ENCODE measurements around the gene CAP2. TPM values are rescaled to one million over a fixed set of nuclear protein-coding genes. Genes with fewer than 3 reads are reported as not detected.
A peak's percentile ranks its signal among the peaks of the same experiment; 100 is the strongest.

Gene CAP2
- total and polyA plus RNA-seq, 2 donors (not counting 1 experiment from before 2014, with no cell fraction given), result 8.6 to 38.1 TPM

- DNase-seq (ENCODE audit: low read depth in 2 of 2), result no peak
- no peak for TF ChIP-seq EZH2 (IDR thresholded peaks at IDR 0.05; ENCODE audit: low read length, missing control alignments)
- no peak for TF ChIP-seq CTCF (conservative IDR thresholded peaks at IDR 0.05 in 1 of 2, IDR thresholded peaks at IDR 0.05 in 1 of 2; ENCODE audit: low read depth in 1 of 2, low read length in 2 of 2)
- Histone ChIP-seq H3K9me3 (ENCODE audit: control insufficient read depth, insufficient read depth, low read depth, low read length) (no peaks in the 10 kb centered on the region), H4K20me1 (ENCODE audit: control insufficient read depth, extremely low read depth, insufficient read depth, low read length) (no peaks in the 10 kb centered on the region), H3K4me2 (ENCODE audit: extremely low read depth, insufficient read depth, low read length) (no peak overlapping the region), H3K9ac (ENCODE audit: insufficient read depth, low read length) (no peak overlapping the region), H3K36me3 (ENCODE audit: control insufficient read depth, insufficient read depth, low read length) (no peaks in the 10 kb centered on the region), H3K4me3 (replicated peaks in 1 of 4; ENCODE audit: control extremely low read depth in 1 of 4, insufficient read depth in 1 of 4, low read depth in 3 of 4, low read length in 4 of 4) (no peak overlapping the region), H3K27ac (ENCODE audit: insufficient read depth, low read length) (no peak overlapping the region), H2AFZ (ENCODE audit: low read length) (no peak overlapping the region), H3K4me1 (ENCODE audit: control insufficient read depth, extremely low read depth, insufficient read depth, low read length) (no peaks in the 10 kb centered on the region), H3K79me2 (ENCODE audit: control insufficient read depth, insufficient read depth, low read length) (no peaks in the 10 kb centered on the region), H3K27me3 (ENCODE audit: control insufficient read depth, insufficient read depth, low read length) (no peaks in the 10 kb centered on the region)
These were observed 57.4 kb downstream of the CAP2 start for GRCh38 chr6:17450832-17451231.

- no peak overlapping the region for H2AFZ ChIP-seq (ENCODE audit: low read length)
These were observed 58.7 kb downstream of the CAP2 start for GRCh38 chr6:17452096-17452495.

GRCh38 chr6:17454316-17455005 is 61.1 kb downstream of the CAP2 start:
- Histone ChIP-seq H3K27ac (ENCODE audit: insufficient read depth, low read length) (no peak overlapping the region), H3K4me2 (ENCODE audit: extremely low read depth, insufficient read depth, low read length) (no peak overlapping the region), H3K79me2 (ENCODE audit: control insufficient read depth, insufficient read depth, low read length) (no peaks in the 10 kb centered on the region), H3K9ac (ENCODE audit: insufficient read depth, low read length) (no peak overlapping the region), H3K9me3 (ENCODE audit: control insufficient read depth, insufficient read depth, low read depth, low read length) (no peaks in the 10 kb centered on the region), H3K27me3 (ENCODE audit: control insufficient read depth, insufficient read depth, low read length) (no peaks in the 10 kb centered on the region), H2AFZ (ENCODE audit: low read length) (no peak overlapping the region), H3K36me3 (ENCODE audit: control insufficient read depth, insufficient read depth, low read length) (no peaks in the 10 kb centered on the region), H3K4me3 (replicated peaks in 1 of 4; ENCODE audit: control extremely low read depth in 1 of 4, insufficient read depth in 1 of 4, low read depth in 3 of 4, low read length in 4 of 4) (no peak overlapping the region), H3K4me1 (ENCODE audit: control insufficient read depth, extremely low read depth, insufficient read depth, low read length) (no peaks in the 10 kb centered on the region), H4K20me1 (ENCODE audit: control insufficient read depth, extremely low read depth, insufficient read depth, low read length) (no peaks in the 10 kb centered on the region)
- peak; percentile 64 to 81 for DNase-seq (ENCODE audit: low read depth in 2 of 2)
- TF ChIP-seq EZH2 (IDR thresholded peaks at IDR 0.05; ENCODE audit: low read length, missing control alignments), result no peak
- no peak for TF ChIP-seq CTCF (conservative IDR thresholded peaks at IDR 0.05 in 1 of 2, IDR thresholded peaks at IDR 0.05 in 1 of 2; ENCODE audit: low read depth in 1 of 2, low read length in 2 of 2)

More at GRCh38 chr6:17452096-17452495, 58.7 kb downstream of the CAP2 start:
- H3K27me3 ChIP-seq (ENCODE audit: control insufficient read depth, insufficient read depth, low read length), result no peaks in the 10 kb centered on the region
- H4K20me1 ChIP-seq (ENCODE audit: control insufficient read depth, extremely low read depth, insufficient read depth, low read length), result no peaks in the 10 kb centered on the region
- no peak for DNase-seq (ENCODE audit: low read depth in 2 of 2)
- no peak overlapping the region for H3K9ac ChIP-seq (ENCODE audit: insufficient read depth, low read length)
- H3K36me3 ChIP-seq (ENCODE audit: control insufficient read depth, insufficient read depth, low read length), result no peaks in the 10 kb centered on the region
- no peaks in the 10 kb centered on the region for H3K9me3 ChIP-seq (ENCODE audit: control insufficient read depth, insufficient read depth, low read depth, low read length)
- H3K4me2 ChIP-seq (ENCODE audit: extremely low read depth, insufficient read depth, low read length), result no peak overlapping the region
- TF ChIP-seq CTCF (conservative IDR thresholded peaks at IDR 0.05 in 1 of 2, IDR thresholded peaks at IDR 0.05 in 1 of 2; ENCODE audit: low read depth in 1 of 2, low read length in 2 of 2) (no peak), EZH2 (IDR thresholded peaks at IDR 0.05; ENCODE audit: low read length, missing control alignments) (no peak)
- no peak overlapping the region for H3K4me3 ChIP-seq (replicated peaks in 1 of 4; ENCODE audit: control extremely low read depth in 1 of 4, insufficient read depth in 1 of 4, low read depth in 3 of 4, low read length in 4 of 4)
- no peaks in the 10 kb centered on the region for H3K79me2 ChIP-seq (ENCODE audit: control insufficient read depth, insufficient read depth, low read length)
- H3K4me1 ChIP-seq (ENCODE audit: control insufficient read depth, extremely low read depth, insufficient read depth, low read length), result no peaks in the 10 kb centered on the region
- no peak overlapping the region for H3K27ac ChIP-seq (ENCODE audit: insufficient read depth, low read length)
